ENCODE measurements around the gene CDYL.
A peak's percentile ranks its signal among the peaks of the same experiment; 100 is the strongest.

CDYL gene

GRCh38 chr6:4774715-4775493 is 1.3 kb upstream of the CDYL start:
- no peak for DNase-seq

DNA sequence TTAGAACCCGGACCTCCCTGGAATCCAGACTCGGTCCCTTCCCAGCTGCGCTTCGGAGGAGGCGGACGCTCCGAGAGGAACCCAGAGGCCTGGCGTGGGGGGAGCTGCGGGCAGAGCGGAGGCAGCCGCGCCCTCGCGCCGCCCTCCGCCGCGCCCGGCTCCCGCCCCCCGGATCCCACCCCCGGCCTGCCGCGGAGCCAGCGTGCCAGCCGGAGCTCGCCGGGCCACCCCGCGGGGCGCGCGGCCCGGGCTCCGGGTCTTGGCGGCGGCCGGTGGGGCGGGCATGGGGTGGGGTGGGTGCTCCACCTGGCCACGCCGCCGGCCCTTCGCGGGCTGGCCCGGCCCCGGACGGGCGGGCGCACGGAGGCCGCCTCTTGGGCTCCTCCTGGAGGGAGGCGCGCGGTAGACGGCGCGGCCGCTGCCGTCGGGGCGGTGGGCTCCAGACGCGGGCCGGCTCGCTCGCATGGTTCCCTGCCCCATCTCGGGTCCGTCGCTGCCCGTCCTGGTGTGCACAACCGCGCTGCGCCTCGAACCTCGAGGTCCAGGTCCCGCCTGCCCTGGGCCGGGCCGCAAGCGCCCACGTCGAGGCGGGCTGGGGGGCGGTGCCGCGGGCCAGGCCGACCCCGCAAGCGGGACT is 592 bp upstream of the CDYL start:
- DNase-seq, result peak; percentile 48

DNA sequence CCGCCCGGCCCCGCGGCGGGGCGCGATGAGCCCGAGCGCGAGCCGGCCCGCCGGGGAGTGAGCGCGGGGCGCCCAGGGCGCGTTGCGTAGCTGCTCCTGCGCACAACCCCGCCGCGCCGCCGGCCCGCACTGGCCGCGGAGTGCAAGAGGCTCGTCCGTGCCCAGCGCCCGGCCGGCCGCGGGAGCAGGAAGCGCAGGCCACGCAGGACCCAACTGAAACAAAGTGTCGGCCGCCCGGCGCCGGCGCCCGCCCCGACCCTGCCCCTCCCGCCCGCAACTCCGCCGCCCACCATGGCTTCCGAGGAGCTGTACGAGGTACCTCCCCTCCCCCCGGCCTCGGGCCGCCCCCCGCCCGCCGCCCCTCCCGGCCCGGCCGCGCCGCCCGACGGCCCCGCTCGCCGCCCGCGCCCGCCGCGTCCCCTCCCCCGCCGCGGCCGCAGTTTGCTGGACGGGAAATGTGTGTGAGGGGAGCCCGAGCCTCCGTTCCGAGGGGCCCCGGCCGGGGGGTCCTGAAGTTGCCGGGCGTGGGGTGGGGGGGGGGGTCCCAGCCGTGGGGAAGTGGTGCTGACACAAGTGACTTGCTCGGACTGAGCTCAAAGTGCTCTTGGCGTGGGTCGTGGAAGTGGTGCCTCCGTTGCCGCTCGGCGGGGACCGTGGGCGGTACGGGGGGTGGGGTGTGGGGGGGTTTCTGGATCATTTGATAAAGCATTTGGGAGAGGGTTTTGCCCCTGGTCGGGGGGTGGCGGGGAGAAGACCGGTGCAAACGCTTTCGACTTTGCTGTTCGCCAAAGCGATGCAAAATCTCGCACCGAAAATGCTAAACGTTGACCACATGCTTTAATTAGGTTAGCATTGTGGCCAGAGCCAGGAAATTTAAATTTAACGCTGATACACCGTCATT is 539 bp downstream of the CDYL start:
- DNase-seq, result peak; percentile 28

GRCh38 chr6:4777394-4777935 is 1.3 kb downstream of the CDYL start:
- no peak for DNase-seq

- DNase-seq, result peak; percentile 33
Measured at GRCh38 chr6:4778086-4778485, 1.9 kb downstream of the CDYL start.

DNA sequence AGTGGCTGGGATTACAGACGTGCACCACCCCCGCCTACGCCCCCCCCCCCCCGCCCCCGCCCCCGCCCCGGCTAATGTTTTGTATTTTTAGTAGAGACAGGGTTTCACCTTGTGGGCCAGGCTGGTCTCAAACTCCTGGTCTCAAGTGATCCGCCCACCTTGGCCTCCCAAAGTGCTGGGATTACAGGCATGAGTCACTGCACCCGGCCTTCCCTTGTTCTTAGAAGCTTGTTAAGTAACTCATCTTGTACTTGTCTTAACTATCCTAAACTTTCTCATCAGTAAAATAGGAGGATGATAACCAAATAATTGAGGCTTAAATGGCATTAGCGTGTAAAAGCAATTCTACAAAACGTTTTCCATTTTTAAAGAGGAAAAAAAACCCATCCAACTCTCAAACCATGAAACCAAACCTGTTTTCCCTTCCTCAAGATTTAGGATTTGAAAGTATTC is 4.2 kb downstream of the CDYL start:
- DNase-seq, result no peak

GRCh38 chr6:4781426-4781825 is 5.2 kb downstream of the CDYL start:
- no peak for DNase-seq

- DNase-seq, result no peak
Measured at GRCh38 chr6:4781967-4782575, 5.9 kb downstream of the CDYL start.

- no peak for DNase-seq
Measured at GRCh38 chr6:4786996-4787395, 10.8 kb downstream of the CDYL start.

- DNase-seq, result no peak
Measured at GRCh38 chr6:4788482-4788881, 12.3 kb downstream of the CDYL start.

DNA sequence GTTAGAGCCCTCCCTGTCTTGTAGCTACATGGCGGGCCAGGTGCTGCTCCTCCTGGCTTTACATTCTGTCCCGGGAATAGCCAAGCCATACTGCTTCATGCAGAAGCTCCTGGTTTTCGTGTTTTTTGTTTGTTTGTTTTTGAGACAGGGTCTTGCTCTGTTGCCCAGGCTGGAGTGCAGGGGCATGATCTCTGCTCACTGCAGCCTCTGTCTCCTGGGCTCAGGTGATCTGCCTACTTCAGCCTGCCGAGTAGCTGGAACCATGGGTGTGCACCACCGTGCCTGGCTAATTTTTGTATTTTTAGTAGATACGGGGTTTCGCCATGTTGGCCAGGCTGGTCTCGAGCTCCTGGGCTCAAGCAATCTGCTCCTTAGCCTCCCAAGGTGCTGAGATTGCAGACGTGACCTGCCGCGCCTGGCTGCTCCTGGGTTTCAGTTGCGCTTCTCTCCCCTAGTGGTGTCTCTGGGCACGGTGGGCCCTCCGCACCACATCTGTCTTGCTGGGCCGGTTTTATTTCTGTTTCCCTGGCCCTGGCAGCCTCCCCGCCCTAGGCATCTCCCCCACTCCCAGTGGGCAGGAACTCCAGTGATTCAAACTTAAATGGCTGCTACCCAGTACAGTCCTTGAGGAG is 12.9 kb downstream of the CDYL start:
- DNase-seq, result no peak

DNA sequence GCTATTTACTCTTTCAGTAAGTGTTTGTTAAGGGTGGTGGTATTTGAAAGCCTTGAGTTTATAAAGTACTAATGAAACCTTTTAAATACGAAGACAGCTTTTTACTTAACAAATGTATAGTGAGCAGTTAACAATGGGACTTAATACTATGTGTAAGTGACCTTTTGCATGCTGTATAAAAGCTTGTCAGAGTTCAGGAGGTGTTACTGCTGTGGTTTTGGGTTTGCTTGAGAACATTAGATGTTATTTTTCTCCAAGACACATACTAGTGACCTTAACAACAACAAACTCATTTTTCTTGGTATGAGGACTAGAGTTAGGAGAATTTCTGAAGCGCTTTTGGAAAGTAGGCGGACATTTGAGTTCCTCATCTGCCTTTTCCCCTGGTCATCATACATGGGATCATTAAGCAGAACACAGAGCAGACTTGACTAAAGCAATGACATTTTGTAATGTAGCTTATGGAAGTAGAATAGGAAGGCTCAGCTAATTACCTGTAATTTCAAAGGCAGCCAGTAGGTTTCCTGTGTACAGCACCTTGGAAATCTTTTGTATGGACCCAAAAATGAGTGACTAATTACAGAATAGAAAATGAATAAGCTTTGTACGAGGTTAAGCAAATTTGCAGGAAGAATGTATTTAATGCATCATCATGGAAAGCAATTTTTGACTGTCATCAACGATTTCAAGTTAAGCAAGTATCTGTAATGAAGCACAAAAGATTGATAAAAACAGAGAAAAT is 14.1 kb downstream of the CDYL start:
- DNase-seq, result peak; percentile 39

DNA sequence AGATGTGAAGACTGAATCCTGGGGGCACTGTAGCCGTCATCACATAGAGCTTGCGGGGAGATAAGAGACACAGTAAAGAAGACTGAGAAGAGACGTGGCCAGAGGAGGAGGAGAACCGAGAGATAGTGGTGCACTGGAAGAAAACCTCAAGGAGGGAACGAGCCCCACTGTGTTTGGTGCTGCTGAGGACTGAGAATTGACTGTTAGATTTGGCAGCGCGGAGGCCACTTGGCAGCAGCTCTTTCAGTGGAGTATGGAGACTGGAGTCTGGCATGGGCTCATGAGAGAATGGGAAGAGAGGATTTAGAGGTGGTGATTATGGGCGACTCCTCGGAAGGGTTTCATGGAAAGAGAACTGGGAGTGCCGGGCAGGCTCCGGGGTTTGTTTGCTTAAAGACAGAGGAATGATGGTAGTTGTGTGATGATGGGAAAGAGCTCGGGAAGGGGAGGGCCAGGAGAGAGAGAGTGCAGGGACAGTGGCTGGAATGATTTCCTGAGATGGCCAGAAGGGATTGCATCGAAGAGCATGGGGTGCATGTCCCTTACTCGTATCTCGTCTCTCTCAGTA is 18.0 kb downstream of the CDYL start:
- DNase-seq, result no peak

DNA sequence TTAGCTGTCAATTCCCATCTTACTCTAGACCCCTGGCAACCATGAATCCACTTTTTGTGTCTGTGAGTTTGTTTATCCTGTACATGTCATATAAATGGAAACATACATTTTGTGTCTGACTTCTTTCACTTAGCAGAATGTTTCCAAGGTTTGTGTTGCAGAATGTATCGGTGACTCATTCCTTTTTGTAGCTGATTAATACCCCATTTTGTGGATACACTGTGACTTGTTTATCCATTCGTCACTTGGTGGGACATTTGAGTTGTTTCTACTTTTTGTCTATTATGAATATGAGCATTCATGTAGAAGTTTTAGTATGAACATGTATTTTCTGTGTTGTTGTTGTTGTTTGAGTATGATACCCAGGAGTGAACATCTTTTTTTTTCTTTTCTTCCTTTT is 21.4 kb downstream of the CDYL start:
- no peak for DNase-seq

- no peak for DNase-seq
Measured at GRCh38 chr6:4799912-4800311, 23.7 kb downstream of the CDYL start.

DNA sequence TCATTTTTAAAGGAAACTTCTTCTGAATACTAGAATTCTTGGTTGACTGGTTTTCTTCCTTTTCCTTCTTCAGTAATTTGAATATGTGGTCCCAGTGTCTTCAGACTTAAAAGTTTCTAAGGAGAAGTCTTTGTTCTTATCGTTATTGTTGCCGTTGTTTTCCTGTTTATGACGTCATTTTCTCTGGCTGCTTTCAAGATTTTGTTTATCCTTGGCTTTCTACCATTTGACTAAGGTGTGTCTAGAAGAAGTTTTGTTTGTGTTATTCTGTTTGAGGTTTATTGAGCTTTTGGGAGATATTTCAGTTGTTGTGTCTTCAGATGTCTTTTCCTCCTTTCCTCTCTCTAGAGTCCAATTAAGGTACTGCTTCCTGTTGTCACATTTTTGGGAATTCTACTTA is 24.5 kb downstream of the CDYL start:
- no peak for DNase-seq

GRCh38 chr6:4801491-4802110 is 25.4 kb downstream of the CDYL start:
- DNase-seq, result peak; percentile 33

- DNase-seq, result no peak
Measured at GRCh38 chr6:4802312-4802935, 26.2 kb downstream of the CDYL start.

- DNase-seq, result no peak
Measured at GRCh38 chr6:4803343-4803744, 27.1 kb downstream of the CDYL start.

DNA sequence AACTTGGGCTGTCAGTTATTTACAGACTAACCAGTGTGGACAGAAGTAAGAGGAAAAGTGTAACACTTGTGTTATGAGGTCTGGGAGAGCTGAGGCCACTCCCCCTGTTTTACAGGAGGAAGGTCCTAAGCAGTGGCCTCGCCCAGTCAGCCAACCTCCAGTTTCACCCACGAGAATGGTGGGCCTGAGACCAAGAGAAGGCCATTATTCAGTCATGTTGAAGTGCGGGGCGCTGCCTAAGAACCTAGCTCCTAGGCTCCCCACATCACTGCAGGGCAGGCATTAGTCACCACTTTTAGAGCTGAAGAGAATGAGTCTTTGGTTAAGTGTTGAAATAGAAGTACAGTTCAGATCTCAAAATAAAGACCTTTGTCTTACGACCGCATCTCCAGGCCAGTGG is 27.9 kb downstream of the CDYL start:
- no peak for DNase-seq
